Cardiac fibroblast (primary cell): ENCODE results near the gene ITGB7.

Source experiments
- DNase-seq, 2 donors: peaks; one replicate each; pipeline versions ENCODE4 v3.0.0 to v3.0.0-alpha.2; 2010; ENCODE audit warnings: low read depth in 2 of 2
- H3K4me3 ChIP-seq, 2 donors: replicated peaks in 1 of 2; 1 replicate in 1 of 2; 2 replicates in 1 of 2; pipeline ENCODE4 v1.5.1; 2011; ENCODE audit warnings: low read depth in 2 of 2, low read length in 2 of 2, mild to moderate bottlenecking in 2 of 2, moderate library complexity in 1 of 2
- CTCF ChIP-seq: IDR thresholded peaks from one replicate; pipeline ENCODE4 v1.5.1; 2011; ENCODE audit warnings: low read depth, mild to moderate bottlenecking, low read length, inconsistent platforms

Gene ITGB7

GRCh38 chr12:53220694-53221202 lies 13.7 kb upstream of the ITGB7 start:
- H3K4me3 ChIP-seq: peak overlapping the region; percentile 66 to 67
- DNase-seq: peak; percentile 92 to 96
- TF ChIP-seq CTCF: no peak

DNA sequence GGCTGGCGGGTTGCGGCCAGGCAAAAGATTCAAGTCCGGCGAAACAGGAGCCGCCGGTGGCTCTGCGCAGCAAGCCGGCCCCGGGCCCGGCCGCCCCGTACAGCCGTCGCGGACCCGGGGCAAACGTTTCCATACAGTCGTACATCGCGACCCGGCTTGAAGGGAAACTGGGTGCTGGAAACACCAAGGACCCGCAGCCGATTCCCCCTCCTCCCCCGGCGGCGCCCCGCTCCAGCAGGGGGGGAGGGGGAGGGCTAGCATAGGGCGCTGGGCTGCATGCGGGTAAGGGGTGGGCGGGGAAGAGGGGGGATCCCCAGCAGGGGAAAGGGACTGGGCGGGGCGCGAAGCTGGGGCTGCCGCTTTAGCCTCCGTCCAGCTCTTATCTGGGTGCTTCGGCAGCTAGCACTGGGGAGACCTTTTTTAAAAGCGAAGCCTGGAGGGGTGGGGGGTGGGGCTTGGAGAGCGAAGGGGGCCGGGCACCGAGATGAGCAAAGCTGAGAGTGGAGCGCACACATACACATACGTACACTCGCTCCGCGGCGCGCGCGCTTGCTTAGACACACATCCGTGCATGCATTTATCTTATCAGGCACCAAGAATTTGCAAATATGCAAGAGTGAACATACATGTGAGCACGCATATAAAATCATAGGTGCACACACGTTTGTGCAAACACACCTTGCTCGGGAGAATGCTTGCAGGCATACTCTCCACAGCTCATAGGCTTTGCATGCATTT lies 13.1 kb upstream of the ITGB7 start:
- no peak for TF ChIP-seq CTCF
- peak; percentile 78 to 83 for DNase-seq
- H3K4me3 ChIP-seq: peak overlapping the region; percentile 66 to 67

DNA sequence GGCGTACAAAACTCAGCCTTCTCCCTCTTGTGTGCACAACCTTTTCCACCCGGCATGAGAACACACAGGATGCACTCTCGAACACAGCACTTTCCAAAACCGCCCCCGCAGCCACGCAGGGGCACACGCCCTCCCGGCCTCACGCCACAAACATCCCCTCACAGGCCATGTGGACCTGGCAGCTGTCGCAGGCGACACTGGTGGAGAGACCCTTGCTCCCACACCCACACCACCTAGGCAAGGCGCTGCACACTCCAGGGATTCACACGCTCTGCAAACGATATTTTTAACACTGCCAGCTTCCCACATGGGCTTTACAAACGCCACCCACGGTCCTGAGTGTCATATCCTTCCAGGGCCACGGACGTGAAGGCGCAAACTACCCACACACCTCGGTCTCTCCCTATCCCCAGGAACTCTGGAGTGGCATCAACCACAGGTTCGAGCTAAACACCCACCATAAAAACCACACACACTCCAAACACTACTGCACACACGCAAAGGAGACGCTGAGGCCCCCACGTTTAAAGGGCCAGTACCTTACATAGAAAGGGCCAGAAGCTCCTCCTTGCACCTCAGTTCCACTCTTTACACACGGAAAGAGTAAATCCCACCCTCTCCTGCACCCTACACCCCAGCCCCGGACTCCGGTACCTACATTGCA lies 12.4 kb upstream of the ITGB7 start:
- peak; percentile 54 to 56 for DNase-seq
- no peak for TF ChIP-seq CTCF
- H3K4me3 ChIP-seq: peak overlapping the region; percentile 66 to 67

GRCh38 chr12:53218551-53219291 lies 11.7 kb upstream of the ITGB7 start:
- peak; percentile 25 to 47 for DNase-seq
- no peak for TF ChIP-seq CTCF
- peak overlapping the region; percentile 66 to 67 for H3K4me3 ChIP-seq

DNA sequence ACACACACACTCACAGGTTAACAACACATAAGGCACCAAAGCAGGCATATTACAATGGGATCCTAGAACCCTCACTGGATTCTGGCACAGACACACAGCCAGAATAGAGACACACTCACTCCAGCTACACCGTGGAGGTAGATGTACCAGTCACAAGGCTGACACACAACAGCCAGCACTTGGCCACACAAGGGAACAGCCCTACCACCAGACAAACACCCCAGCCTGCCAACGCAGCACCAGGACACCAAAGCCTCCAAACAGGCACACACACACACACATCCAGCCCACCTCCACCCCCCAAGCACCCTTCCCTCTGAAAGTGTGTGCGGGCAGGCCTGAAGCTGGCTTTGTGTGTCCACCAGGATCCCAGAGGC lies 10.9 kb upstream of the ITGB7 start:
- no peak for TF ChIP-seq CTCF
- peak overlapping the region in 1 of 2 donors; percentile 66 for H3K4me3 ChIP-seq

GRCh38 chr12:53217051-53217930 lies 10.2 kb upstream of the ITGB7 start:
- peak; percentile 35 to 53 for DNase-seq
- no peak overlapping the region for H3K4me3 ChIP-seq
- no peak for TF ChIP-seq CTCF

More for the DNA sequence above, 10.9 kb upstream of the ITGB7 start:
- DNase-seq: peak in 1 of 2 donors; percentile 27
